Thoracic aorta (tissue), 2 donors: ENCODE measurements around the gene TNS3. TPM values are rescaled to one million over a fixed set of nuclear protein-coding genes. Genes with fewer than 3 reads are reported as not detected.

Source experiments
- ATAC-seq: fragments of 150-250 bp; one replicate; pipeline ENCODE4 v1.8.0; 2017; ENCODE audit warnings: low read depth; ENCODE audit not compliant: insufficient number of reproducible peaks, low FRiP score
- DNase-seq: peaks from one replicate; pipeline ENCODE4 v3.0.0-alpha.2; 2020; ENCODE audit warnings: low spot score
- H3K27ac ChIP-seq, 2 donors: fragments of 200-600 bp; sonication (generic); 1 replicate in 1 of 2; 2 replicates in 1 of 2; pipeline ENCODE4 v1.5.1; 2016; ENCODE audit warnings: mild to moderate bottlenecking in 2 of 2, moderate library complexity in 2 of 2
- H3K27me3 ChIP-seq: fragments of 200-600 bp; sonication (generic); replicated peaks from 2 replicates; pipeline ENCODE4 v1.6.0; 2016; ENCODE audit warnings: mild to moderate bottlenecking; ENCODE audit not compliant: insufficient read depth
- H3K36me3 ChIP-seq: fragments of 200-600 bp; sonication (generic); one replicate; pipeline ENCODE4 v1.5.1; 2016
- H3K4me1 ChIP-seq, 2 donors: fragments of 200-600 bp; sonication (generic); 1 replicate in 1 of 2; 2 replicates in 1 of 2; pipeline versions ENCODE4 v1.5.1 to v1.6.0; 2016; ENCODE audit warnings: low read depth in 2 of 2, mild to moderate bottlenecking in 1 of 2; ENCODE audit not compliant: control insufficient read depth in 1 of 2
- H3K4me3 ChIP-seq: fragments of 200-600 bp; sonication (generic); 2 replicates; pipeline ENCODE4 v1.5.1; 2016; ENCODE audit warnings: mild to moderate bottlenecking
- H3K9me3 ChIP-seq: fragments of 200-600 bp; sonication (generic); 2 replicates; pipeline ENCODE4 v1.5.1; 2016
- total RNA-seq, 2 donors: library from RNA; depleted of rRNA; stranded (reverse); fragments of >200 nt; gene quantifications; one replicate each; pipeline versions ENCODE4 v1.1.0 to v1.2.3, GENCODE V29; 2016
- TF ChIP-seq, protein P1 (sequence below): fragments of 200-600 bp; sonication (generic); IDR thresholded peaks from one replicate; pipeline ENCODE4 v1.5.1; 2019; ENCODE audit warnings: antibody characterized with exemption

Gene TNS3
- total RNA-seq, 2 donors from 2014 or later, result 138 to 151 TPM

DNA sequence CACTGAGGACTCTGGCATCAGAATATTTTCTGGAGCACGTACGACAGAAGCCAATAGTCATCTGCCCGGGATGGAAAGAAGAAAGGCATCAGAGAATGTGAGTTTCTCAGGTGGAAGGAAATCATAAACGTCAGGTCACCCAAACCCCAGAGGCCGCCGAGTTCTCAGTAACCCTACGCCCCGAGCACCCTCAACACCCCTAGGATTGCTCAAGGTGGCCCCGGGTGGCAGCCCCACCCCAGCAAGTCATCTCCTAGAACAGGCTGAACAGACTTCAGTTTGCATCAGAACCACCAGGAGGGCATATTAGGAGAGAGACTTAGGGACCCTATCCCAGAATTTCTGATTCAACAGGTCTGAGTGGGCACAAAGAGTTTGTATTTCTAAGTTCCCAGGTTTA lies 117.6 kb downstream of the TNS3 start:
- Histone ChIP-seq H3K4me1 (peaks cover 6 to 38% of the 10 kb centered on the region in 2 donors), H3K36me3 (no peaks in the 10 kb centered on the region), H3K27ac (no peak overlapping the region), H3K27me3 (no peaks in the 10 kb centered on the region), H3K4me3 (no peak overlapping the region), H3K9me3 (no peaks in the 10 kb centered on the region)
- no peak for ATAC-seq
- TF ChIP-seq, protein P1, sequence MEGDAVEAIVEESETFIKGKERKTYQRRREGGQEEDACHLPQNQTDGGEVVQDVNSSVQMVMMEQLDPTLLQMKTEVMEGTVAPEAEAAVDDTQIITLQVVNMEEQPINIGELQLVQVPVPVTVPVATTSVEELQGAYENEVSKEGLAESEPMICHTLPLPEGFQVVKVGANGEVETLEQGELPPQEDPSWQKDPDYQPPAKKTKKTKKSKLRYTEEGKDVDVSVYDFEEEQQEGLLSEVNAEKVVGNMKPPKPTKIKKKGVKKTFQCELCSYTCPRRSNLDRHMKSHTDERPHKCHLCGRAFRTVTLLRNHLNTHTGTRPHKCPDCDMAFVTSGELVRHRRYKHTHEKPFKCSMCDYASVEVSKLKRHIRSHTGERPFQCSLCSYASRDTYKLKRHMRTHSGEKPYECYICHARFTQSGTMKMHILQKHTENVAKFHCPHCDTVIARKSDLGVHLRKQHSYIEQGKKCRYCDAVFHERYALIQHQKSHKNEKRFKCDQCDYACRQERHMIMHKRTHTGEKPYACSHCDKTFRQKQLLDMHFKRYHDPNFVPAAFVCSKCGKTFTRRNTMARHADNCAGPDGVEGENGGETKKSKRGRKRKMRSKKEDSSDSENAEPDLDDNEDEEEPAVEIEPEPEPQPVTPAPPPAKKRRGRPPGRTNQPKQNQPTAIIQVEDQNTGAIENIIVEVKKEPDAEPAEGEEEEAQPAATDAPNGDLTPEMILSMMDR, result no peak
- no peak for DNase-seq

GRCh38 chr7:47461746-47462145 lies 120.2 kb downstream of the TNS3 start:
- TF ChIP-seq, protein P1, result no peak
- Histone ChIP-seq H3K27ac (no peak overlapping the region), H3K4me3 (no peak overlapping the region), H3K36me3 (no peaks in the 10 kb centered on the region), H3K9me3 (no peaks in the 10 kb centered on the region), H3K27me3 (no peaks in the 10 kb centered on the region), H3K4me1 (peaks cover 17 to 53% of the 10 kb centered on the region in 2 donors)
- ATAC-seq (no peak), DNase-seq (no peak)

DNA sequence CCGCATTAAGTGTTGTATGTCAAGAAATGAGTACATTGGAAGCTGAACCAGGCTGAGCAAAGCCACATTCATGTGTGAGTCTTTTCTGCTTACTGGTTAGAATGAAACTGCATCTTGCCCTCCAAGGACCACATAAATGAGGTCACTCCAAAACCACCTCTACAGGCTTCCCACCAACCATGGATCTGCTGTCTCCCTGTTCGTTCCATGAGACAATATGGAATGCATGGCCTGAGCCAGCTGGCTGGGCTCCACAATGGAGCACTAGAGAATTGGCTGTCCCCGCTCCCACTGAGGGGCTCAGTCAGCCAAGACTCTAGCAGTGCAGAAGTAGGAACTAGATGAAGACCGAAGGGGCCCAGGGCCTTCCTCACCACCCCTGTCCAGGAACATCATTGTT lies 120.8 kb downstream of the TNS3 start:
- Histone ChIP-seq H3K36me3 (no peaks in the 10 kb centered on the region), H3K27me3 (no peaks in the 10 kb centered on the region), H3K27ac (peak overlapping the region in 1 of 2 donors; percentile 32), H3K9me3 (no peaks in the 10 kb centered on the region), H3K4me3 (no peak overlapping the region), H3K4me1 (peaks cover 17 to 47% of the 10 kb centered on the region in 2 donors)
- DNase-seq, result no peak
- ATAC-seq, result no peak
- TF ChIP-seq, protein P1, result no peak

- no peaks in the 10 kb centered on the region for H3K27me3 ChIP-seq
- ATAC-seq (no peak), DNase-seq (no peak)
- H3K36me3 ChIP-seq, result no peaks in the 10 kb centered on the region
- no peak overlapping the region for H3K4me3 ChIP-seq
- TF ChIP-seq, protein P1, result no peak
- no peaks in the 10 kb centered on the region for H3K9me3 ChIP-seq
- H3K27ac ChIP-seq, result peak overlapping the region in 1 of 2 donors; percentile 32
- H3K4me1 ChIP-seq, result peaks cover 17 to 43% of the 10 kb centered on the region in 2 donors
Observed at GRCh38 chr7:47460251-47460989, 121.5 kb downstream of the TNS3 start.

GRCh38 chr7:47458486-47458885 lies 123.4 kb downstream of the TNS3 start:
- ATAC-seq (no peak), DNase-seq (no peak)
- H3K27ac ChIP-seq, result no peak overlapping the region

More at GRCh38 chr7:47458486-47458885, 123.4 kb downstream of the TNS3 start:
- Histone ChIP-seq H3K4me3 (no peak overlapping the region), H3K4me1 (peaks cover 25 to 51% of the 10 kb centered on the region in 2 donors), H3K27me3 (no peaks in the 10 kb centered on the region), H3K9me3 (no peaks in the 10 kb centered on the region), H3K36me3 (no peaks in the 10 kb centered on the region)
- TF ChIP-seq, protein P1, result no peak
